Measurements from ENCODE around the gene BDKRB1.

The BDKRB1 gene

GRCh38 chr14:96261772-96262655, 6.0 kb downstream of the BDKRB1 start:
- TF ChIP-seq, protein P1, sequence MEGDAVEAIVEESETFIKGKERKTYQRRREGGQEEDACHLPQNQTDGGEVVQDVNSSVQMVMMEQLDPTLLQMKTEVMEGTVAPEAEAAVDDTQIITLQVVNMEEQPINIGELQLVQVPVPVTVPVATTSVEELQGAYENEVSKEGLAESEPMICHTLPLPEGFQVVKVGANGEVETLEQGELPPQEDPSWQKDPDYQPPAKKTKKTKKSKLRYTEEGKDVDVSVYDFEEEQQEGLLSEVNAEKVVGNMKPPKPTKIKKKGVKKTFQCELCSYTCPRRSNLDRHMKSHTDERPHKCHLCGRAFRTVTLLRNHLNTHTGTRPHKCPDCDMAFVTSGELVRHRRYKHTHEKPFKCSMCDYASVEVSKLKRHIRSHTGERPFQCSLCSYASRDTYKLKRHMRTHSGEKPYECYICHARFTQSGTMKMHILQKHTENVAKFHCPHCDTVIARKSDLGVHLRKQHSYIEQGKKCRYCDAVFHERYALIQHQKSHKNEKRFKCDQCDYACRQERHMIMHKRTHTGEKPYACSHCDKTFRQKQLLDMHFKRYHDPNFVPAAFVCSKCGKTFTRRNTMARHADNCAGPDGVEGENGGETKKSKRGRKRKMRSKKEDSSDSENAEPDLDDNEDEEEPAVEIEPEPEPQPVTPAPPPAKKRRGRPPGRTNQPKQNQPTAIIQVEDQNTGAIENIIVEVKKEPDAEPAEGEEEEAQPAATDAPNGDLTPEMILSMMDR (IDR thresholded peaks at IDR 0.05; ENCODE audit: poor library complexity, severe bottlenecking): no peak
- Histone ChIP-seq H3K27ac (ENCODE audit: poor library complexity, severe bottlenecking) (no peak overlapping the region), H3K9me3 (ENCODE audit: severe bottlenecking) (no peaks in the 10 kb centered on the region), H3K27me3 (ENCODE audit: insufficient read depth, poor library complexity, severe bottlenecking) (no peaks in the 10 kb centered on the region), H3K36me3 (ENCODE audit: low read depth) (no peaks in the 10 kb centered on the region), H3K4me1 (ENCODE audit: insufficient read depth, poor library complexity, severe bottlenecking) (peaks cover 4% of the 10 kb centered on the region), H3K4me3 (ENCODE audit: severe bottlenecking) (no peak overlapping the region)
- DNase-seq (ENCODE audit: low spot score) (peak; percentile 34), ATAC-seq (ENCODE audit: low read depth) (no peak)

- Histone ChIP-seq H3K9me3 (ENCODE audit: severe bottlenecking) (no peaks in the 10 kb centered on the region), H3K4me1 (ENCODE audit: insufficient read depth, poor library complexity, severe bottlenecking) (peaks cover 19% of the 10 kb centered on the region), H3K4me3 (ENCODE audit: severe bottlenecking) (no peak overlapping the region), H3K27me3 (ENCODE audit: insufficient read depth, poor library complexity, severe bottlenecking) (no peaks in the 10 kb centered on the region), H3K36me3 (ENCODE audit: low read depth) (no peaks in the 10 kb centered on the region), H3K27ac (ENCODE audit: poor library complexity, severe bottlenecking) (no peak overlapping the region)
- no peak for ATAC-seq (ENCODE audit: low read depth)
- TF ChIP-seq, protein P1 (IDR thresholded peaks at IDR 0.05; ENCODE audit: poor library complexity, severe bottlenecking): no peak
- DNase-seq (ENCODE audit: low spot score): no peak
These were observed 7.6 kb downstream of the BDKRB1 start for GRCh38 chr14:96263347-96264199.

GRCh38 chr14:96264200-96264553, 8.2 kb downstream of the BDKRB1 start:
- Histone ChIP-seq H3K27ac (ENCODE audit: poor library complexity, severe bottlenecking) (no peak overlapping the region), H3K9me3 (ENCODE audit: severe bottlenecking) (no peaks in the 10 kb centered on the region), H3K36me3 (ENCODE audit: low read depth) (no peaks in the 10 kb centered on the region), H3K27me3 (ENCODE audit: insufficient read depth, poor library complexity, severe bottlenecking) (no peaks in the 10 kb centered on the region), H3K4me1 (ENCODE audit: insufficient read depth, poor library complexity, severe bottlenecking) (peaks cover 25% of the 10 kb centered on the region), H3K4me3 (ENCODE audit: severe bottlenecking) (no peak overlapping the region)
- TF ChIP-seq, protein P1 (IDR thresholded peaks at IDR 0.05; ENCODE audit: poor library complexity, severe bottlenecking): no peak
- ATAC-seq (ENCODE audit: low read depth) (no peak), DNase-seq (ENCODE audit: low spot score) (no peak)

- no peaks in the 10 kb centered on the region for H3K9me3 ChIP-seq (ENCODE audit: severe bottlenecking)
- DNase-seq (ENCODE audit: low spot score): no peak
- peaks cover 32% of the 10 kb centered on the region for H3K4me1 ChIP-seq (ENCODE audit: insufficient read depth, poor library complexity, severe bottlenecking)
- H3K27me3 ChIP-seq (ENCODE audit: insufficient read depth, poor library complexity, severe bottlenecking): no peaks in the 10 kb centered on the region
- ATAC-seq (ENCODE audit: low read depth): no peak
- TF ChIP-seq, protein P1 (IDR thresholded peaks at IDR 0.05; ENCODE audit: poor library complexity, severe bottlenecking): peak; percentile 62
- no peak overlapping the region for H3K4me3 ChIP-seq (ENCODE audit: severe bottlenecking)
- no peaks in the 10 kb centered on the region for H3K36me3 ChIP-seq (ENCODE audit: low read depth)
- no peak overlapping the region for H3K27ac ChIP-seq (ENCODE audit: poor library complexity, severe bottlenecking)
These were observed 8.8 kb downstream of the BDKRB1 start for GRCh38 chr14:96264853-96265252.
